Neural progenitor cell (in vitro differentiated cells): Measurements from ENCODE around the gene SLC6A12.

ENCODE experiments used
- CTCF ChIP-seq: fragments of 200-600 bp; sonication (generic); IDR thresholded peaks from 2 replicates; pipeline ENCODE4 v1.5.1; 2017; ENCODE audit warnings: antibody characterized with exemption, mild to moderate bottlenecking
- EZH2 ChIP-seq: fragments of 200-600 bp; sonication (generic); IDR thresholded peaks from 2 replicates; pipeline ENCODE4 v1.6.1; 2017; ENCODE audit warnings: antibody characterized with exemption, mild to moderate bottlenecking, moderate library complexity

DNA sequence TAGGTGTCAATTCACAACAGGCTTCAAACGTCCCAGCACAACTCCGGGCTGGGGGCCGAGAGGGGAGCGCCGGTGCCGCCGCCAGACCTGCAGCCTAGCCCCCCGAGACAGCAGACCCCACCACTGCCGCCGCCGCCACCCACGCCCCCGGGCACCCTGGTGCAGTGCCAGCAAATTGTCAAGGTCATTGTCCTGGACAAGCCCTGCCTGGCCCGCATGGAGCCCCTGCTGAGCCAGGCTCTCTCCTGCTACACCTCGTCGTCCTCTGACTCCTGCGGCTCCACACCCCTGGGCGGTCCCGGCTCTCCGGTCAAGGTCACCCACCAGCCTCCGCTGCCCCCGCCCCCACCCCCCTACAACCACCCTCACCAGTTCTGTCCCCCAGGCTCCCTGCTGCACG lies 39.4 kb downstream of the SLC6A12 start:
- TF ChIP-seq CTCF (no peak), EZH2 (no peak)
